ENCODE measurements around the gene TMEM52. TPM values are rescaled to one million over a fixed set of nuclear protein-coding genes. Genes with fewer than 3 reads are reported as not detected.
A peak's percentile ranks its signal among the peaks of the same experiment; 100 is the strongest.
"Not testable (repeated sequence)": the region's sequence is repeated elsewhere in the genome, so short reads cannot be mapped to it uniquely, and the experiment has no call there.

Gene TMEM52
- total RNA-seq, 1 experiment from 2014 or later, result 12.0 TPM

DNA sequence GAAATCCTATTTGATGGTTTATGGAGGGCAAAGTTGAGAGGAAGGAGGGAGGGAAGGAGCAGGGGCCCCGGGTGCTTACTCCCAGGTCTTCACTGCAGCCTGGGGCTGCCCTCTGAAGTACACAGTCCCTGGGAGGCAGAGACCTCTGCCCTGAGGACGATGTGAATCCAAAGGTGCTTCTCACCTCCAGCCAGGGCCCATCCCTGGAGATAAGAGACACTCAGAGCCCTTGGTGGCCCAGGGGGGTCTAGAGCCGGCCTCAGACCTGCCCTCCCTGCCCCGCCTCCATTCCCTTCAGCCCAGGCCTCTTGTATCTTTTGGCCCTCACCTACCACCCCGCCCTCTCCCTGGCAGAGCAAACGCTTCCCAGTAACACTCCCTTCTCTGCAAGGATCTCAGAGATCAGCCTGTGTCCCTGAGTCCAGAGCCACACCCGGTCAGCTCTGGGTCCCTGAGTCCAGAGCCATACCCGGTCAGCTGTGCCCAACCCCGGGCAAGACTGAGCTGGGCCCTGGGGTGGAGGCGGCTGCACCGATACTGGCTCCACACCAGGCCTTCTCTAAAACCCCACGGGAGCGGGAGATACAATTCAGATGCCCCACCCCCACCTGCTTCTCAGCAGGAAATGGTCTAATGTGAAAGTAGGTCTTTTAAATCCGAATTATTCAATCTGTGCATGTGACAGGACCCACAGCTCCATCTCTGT is 24.6 kb downstream of the TMEM52 start:
- no peak for DNase-seq (ENCODE audit: low spot score)

DNA sequence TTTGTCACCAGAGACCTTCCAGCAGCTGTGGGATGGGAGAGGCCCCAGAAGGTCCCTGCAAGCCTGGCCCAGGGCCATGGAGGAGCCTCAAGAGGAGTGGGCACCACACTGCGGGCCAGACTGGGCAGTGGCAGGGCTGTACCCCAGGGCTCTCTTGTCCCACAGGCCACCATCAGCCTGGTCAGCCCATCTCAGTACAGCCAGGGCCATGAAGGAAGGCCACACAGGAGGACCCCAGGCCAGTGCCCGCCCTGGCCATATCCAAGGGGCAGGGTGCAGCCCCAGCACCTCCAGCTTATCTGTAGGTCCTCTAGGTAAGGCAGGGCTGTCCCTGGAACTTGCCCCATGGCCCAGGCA is 25.1 kb downstream of the TMEM52 start:
- DNase-seq (ENCODE audit: low spot score), result no peak

DNA sequence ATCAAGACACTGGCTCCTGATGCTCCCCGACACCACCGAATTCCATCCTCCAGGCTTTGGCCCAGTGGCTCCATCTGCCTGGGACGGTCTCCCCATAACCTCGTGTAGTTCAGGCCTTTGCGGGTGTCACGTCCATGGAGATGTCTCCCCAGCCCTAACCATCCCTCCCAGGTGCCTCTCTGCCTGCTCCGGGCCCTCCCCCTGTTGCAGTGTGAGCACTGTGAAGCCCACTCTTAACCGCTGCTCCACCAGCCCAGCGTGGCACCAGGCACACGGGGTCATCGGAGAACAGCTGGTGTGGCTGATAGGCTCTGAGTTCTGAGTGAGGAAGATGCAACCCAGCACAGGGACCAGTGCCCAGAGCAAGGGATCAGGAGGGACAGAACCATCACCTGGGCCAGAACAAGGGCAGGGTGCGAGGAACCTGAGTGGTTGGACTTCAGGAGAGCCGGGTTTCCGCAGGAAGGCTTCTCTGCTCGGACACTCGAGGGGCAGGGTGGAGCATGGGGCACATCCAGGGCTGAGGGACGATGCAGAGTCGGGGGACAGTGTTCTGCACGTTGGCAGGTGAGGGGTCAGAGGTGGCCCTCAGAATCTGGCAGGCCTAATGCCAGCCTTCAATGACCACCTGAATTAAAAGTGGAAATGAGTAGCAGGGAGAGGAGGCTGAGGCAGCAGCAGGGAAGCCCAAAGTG is 25.6 kb downstream of the TMEM52 start:
- no peak for DNase-seq (ENCODE audit: low spot score)

DNA sequence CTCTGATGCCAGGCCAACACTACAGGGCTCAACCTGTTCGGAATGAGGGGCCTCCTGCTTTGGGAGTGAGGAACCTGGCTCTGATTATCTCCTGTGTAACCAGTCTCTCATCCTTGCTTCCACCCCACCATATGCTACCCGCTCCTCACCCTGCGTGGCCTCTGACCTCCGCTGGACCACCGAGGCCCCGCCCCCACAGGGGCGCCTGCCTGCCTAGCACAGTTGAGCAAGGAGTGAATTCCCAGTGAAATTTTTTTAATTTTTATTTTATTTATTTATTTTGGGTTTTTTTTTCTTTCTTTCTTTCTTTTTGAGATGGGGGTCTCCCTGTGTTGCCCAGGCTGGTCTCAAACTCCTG is 26.3 kb downstream of the TMEM52 start:
- no peak for DNase-seq (ENCODE audit: low spot score)

DNA sequence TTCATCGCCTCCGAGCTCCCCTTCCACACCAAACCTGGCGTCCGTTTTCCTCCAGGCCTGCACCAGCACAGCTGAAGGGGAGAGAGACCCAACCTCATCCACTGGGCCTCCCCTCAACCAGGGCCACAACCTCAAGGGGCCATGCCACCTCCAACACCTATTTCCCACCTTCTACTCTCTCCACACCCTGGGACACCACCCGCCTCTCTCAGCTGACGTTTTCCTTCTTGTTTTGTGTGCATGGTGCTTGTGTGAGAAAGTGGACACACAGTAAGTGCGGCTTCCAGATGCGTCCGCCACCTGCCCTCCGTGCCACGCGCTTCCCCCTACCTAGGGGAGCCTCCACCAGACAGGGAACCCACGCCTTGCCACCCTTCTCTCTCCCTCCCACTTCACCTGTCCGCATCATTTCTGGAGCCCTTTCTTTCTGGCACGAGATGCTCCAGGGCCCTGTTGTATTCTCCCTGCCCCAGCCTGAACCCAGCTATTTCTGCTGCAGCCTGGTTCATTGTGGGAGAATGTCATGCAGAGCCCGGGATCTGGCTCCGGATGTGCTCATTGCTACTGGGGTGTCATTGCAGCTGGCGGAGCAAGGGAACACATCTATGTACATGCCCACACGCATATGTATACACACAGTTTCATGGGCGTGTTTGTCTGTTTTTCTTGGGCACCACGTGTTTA is 26.9 kb downstream of the TMEM52 start:
- DNase-seq (ENCODE audit: low spot score), result no peak

DNA sequence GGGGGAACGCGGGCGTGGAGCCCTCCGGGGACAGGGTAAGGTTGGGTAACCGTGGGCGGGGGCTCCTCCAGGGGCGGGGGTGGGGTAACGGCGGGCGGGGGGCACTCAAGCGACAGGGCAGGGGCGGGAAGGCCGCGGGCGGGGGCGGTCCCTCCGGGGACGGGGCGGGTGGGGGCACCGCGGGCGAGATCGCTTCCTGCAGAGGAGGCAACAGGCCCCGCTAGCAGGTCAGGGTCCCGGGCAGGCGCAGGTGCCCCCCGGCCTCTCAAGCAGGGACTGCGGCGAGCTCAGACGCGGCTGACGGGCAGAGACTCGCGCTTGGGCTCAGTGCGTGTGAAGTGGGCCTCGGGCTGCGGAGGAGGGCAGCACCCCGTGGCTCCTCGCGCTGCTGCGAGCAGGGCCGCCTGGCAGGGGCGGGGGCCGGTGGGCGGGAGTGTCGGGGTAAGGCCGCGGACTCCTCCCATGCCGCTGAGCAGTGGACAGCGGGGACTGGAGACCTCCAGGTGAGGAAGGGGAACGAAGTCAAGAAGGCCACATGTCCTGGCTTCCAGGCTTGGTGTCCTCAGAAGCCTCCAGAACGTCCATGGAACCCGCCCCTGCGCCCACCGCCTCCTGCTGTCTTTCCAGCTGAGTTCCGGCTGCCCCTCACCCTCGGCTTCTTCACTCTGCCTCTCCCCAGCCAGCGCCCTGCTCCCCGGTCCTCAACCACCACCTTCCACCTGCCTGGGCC is 27.6 kb downstream of the TMEM52 start:
- DNase-seq (ENCODE audit: low spot score), result no peak

DNA sequence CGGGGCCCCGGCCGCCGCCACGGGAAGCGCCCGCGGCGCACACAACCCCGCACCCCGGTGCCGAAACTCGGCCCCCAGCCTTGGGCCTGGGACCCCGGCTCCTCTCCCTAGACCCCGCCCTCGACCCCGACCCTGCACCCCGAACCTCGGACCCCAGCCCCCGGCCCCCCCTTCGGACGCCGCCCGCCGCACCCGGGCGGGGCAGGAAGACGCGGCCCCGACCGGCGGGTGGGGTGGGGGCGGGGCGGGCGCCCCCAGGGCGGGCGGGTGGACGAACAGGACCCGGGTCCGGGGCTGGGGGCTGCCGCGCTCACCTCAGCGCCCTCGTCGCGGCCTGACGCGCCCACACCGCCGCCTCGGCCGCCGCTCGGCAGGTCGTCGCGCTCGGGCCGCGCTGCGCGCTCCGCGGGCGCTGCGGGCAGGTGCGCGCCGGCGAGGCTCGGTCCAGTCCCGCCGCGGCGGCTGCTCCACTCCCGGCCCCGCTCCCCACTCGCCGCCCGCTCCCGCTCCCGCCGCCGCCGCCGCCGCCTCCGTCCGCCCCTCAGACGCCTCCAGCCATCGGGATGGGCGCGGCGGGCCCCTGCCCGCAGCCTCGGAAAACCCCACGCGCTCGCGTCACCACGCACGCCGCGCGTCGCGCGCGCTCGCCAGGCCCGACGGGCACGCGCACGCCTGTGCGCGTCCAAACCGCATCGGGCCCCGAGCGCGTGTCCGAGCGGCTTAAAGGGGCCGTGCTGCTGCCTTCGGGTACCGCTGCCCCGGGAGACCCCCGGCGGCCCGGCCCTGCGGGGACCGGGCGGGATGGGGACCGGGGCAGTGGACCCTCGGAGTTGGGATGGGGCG is 28.4 kb downstream of the TMEM52 start, which contains the start of gene GNB1:
GNB1 (minus strand) TSS at position 582 of the 843 bp plus-strand sequence. CDS start 65,634 bp downstream, outside the sequence.
- DNase-seq (ENCODE audit: low spot score), result peak; percentile 84

DNA sequence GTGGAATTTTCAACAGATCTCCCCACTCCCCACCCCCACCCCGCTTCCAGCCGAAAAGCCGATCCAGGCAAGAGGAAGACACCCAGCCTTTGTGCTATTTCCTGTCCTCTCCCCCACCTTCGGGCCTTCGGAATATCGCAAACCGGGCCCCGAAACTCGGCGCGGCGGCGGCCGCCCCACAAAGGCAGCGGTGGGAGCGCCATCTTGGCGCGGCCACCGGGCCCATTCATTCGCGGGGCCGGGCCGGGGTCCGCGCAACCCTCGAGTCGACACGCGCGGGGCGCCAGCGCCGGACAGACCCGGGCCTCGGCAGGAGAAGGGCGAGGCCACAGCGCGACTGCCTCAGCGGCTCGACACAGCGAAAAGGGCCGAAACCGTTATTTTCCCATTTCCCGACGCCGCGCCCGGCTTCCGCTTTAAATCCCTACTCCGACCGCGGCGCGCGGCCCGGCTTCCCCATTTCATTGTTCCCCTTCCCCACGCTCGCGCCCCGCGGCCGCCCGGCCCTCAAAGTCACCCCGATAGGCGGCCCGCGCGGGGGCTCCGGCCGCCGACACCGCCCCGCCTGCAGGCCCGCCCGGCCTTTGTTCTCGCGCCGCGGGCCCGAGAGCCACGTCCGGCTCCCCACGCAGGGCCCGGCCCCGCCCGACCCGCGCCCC is 29.1 kb downstream of the TMEM52 start:
- peak; percentile 35 for DNase-seq (ENCODE audit: low spot score)

DNA sequence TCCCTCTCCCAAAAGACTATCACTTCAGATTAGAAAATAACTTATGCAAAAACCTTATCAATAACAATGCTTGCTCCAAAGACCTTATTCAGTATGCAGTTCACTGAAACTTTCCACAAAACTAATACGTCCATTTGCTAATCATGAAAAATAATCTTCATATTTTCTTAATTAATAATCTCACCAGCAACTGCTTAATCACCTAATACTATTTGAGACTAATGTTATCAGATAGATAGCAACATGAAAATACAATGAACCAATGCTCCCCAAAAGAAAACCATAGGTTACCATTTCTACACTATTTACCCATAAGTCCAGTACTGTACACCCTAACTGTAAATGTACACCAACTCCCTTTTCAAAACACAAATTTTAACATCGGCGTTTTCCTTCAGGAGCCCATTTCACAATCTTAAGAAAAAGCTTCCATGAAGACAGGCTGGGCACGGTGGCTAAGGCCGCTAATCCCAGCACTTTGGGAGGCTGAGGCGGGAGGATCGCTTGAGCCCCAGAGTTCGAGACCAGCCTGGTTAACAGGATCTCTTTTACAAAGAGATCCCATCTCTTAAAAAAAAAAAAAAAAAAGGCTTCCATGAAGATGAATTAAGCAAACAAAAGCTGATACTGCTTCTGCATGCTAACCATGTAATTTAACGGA is 29.9 kb downstream of the TMEM52 start:
- no peak for DNase-seq (ENCODE audit: low spot score)

DNA sequence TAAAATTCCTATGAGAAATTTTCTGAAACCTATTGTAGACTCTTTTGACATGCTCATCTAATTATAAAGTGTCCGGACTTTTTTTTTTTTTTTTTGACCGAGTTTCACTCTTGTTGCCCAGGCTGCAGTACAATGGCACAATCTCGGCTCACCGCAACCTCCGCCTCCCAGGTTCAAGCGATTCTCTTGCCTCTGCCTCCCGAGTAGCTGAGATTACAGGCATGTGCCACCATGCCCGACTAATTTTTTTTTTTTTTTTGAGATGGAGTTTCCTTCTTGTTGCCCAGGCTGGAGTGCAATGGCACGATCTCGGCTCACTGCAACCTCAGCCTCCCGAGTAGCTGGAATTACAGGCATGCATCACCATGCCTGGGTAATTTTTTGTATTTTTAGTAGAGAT is 35.2 kb downstream of the TMEM52 start:
- DNase-seq (ENCODE audit: low spot score), result not testable (repeated sequence)

DNA sequence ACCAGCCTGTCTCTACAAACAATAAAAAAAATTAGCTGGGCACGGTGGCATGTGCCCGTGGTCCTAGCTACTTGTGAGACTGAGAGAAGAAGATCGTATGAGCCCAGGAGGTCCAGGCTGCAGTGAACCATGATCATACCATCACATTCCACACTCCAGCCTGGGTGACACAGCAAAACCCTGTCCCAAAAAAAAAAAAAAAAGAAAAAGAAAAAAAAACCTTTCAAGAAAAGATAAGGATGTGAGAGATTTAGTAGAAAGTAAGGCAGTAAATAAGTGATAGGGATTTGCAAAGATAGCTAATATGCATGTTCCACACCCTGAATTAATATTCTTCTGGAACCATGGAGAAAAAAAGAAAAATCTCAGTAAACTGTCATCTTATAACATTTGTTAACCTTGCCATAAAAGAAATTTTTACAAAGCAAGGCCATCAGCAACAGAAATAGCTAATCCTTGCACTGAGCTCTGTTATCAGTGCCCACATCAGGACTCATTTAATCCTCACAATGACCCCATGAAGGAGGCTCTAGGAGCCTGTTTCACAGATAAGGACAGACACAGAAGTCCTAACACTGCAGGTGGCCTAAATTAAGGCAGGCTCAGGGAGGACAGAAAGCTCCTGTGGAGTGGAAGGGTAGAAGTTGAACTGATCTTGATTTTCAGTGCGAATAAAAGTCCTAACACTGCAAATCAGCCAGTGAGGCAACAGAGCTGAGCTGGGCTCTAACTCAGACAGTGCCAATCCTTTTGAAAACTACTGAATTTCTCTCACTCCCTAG is 35.8 kb downstream of the TMEM52 start:
- no peak for DNase-seq (ENCODE audit: low spot score)

DNA sequence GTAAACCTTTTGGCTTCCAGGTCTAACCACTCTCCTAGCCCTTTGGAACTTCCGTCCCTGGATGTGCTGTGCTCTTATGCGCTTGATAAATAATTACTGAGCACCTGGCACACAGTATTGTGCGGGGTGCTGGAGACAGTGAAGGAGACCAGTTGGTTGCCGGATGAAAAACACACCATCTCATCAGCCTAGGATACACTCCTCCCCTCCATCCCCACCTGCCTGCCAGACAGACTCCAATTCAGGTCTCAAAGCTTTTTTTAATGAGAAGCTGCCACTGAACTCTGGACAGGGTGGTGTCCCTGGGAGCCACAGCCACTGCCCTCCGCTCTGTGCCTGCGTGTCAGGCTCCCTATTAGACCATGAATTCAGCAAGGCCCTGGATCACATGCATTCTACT is 37.4 kb downstream of the TMEM52 start:
- DNase-seq (ENCODE audit: low spot score), result no peak

DNA sequence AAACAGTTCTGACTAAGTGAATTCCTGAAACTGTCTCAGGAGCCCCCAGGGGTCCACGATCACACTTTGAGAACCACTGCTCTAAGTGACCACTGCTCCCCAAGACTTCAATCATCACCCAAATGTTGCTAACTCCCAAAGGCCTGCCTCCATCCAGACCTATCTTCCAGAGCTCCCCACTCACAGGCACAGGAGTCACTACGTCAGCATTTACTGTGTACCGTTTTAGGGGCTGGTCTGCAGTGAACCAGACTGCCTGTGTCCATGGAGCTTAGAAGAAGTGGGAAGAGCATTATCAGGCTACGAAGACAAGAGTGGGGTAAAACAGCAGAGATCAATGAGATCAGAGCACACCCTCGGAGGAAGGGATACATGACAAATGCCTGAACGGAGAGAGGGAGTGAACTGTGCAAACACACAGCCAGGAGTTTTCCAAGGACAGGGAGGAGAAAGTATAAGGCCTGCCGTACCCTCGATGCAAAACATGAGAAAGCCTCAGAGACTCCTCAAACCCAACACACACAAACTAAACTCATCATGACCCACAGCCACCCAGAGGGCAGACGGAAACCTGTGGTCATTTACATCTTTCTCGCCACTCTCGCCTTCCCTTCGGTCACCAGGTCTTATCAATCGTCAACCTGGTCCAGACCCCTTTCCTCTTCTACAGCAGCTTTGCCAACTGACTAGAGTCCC is 38.3 kb downstream of the TMEM52 start:
- no peak for DNase-seq (ENCODE audit: low spot score)

DNA sequence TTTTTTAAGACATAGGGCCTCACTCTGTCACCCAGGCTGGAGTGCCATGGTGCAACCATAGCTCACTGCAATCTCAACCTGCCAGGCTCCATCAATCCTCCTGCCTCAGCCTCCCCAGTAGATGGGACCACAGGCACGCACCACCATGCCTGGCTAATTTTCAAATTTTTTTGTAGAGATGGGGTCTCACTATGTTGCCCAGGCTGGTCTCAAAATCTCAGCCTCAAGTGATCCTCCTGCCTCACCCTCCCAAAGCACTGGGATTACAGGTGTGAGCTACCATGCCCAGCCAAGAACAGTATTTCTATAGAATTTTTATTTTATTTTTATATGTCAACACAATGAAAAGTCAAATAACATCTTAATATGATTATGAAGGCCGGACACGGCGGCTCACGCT is 39.1 kb downstream of the TMEM52 start:
- DNase-seq (ENCODE audit: low spot score), result no peak

DNA sequence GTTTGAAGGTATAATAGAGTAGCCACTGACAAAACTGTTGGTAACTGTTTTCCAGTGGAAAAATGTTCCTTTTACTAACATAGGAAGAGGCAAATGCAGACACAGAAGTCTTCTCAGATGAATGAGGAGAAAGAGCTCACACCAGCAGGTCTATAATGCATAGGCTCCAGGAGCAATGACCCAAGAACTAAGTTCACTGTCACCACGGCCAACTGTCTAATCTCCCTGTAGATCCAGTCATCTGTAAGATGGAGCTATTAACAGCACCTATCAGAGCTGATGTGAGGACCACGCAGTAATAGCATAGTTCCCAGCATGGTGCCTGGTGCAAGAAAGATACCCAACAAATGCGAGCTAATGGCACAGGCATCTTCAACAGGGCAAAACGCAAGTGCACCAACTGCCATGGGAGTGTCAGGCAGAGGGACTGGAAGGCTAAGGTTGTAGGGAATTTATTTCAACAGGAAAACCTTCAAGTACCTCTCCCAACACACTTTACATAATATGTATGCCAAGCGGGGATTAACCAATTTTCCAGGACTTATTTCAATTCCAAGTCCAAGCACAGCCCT is 41.1 kb downstream of the TMEM52 start:
- no peak for DNase-seq (ENCODE audit: low spot score)

DNA sequence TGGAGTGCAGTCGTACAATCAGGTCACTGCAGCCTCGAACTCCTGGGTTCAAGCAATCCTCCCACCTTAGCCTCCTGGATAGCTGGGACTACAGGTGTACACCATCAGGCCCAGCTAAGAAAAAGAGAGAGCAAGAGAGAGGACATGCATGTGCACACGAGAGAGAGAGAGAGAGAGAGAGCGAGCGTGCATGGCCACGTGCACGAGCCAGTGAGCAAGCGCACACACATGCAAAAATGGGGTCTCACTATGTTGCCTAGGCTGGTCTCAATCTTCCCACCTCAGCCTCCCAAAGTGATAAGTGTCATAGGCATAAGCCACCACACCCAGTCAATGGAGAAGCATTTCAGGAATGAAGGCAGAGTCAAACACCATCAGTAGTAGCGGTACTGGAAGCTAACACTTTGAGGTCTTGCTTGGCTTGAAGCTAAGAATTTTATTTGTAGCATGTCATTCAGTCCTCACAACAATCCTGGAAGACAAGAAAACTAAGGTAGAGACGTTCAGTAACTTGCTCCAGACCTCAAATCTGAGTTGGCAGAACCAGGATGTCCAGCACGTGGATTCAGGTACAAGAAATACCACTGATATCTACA is 42.6 kb downstream of the TMEM52 start:
- DNase-seq (ENCODE audit: low spot score), result no peak

DNA sequence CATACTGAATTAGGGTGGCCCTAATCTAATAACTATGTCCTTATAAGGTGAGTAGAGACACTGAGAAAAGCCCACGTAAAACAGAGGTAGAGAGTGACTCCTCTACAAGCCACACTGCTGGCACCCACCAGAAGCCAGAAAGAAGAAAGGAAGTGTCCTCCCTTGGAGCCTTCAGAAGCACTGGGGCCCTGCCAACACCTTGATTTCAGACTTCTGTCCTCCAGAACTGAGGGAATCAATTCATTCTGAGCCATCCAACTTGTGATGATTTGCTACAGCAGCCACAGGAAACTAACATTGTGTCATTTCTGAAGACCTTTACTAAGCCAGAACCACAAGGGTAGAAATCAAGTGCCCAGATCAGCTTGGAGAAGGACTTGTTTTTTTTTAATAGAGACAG is 43.1 kb downstream of the TMEM52 start:
- DNase-seq (ENCODE audit: low spot score), result no peak

DNA sequence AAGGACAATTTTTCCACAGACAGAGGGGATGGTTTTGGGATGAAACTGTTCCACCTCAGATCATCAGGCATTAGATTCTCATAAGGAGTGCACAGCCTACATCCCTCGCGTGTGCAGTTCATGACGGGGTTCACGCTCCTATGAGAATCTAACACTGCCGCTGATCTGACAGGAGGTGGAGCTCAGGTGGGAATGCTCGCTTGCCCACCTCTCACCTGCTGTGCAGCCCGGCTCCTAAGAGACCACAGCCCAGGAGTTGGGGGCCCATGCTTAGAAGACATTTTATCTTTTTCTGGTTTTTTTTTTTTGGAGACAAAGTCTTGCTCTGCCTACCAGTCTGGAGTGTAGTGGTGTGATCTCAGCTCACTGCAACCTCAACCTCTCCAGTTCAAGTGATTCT is 44.2 kb downstream of the TMEM52 start:
- no peak for DNase-seq (ENCODE audit: low spot score)
